ENCODE results near the gene VIL1.

VIL1 gene

DNA sequence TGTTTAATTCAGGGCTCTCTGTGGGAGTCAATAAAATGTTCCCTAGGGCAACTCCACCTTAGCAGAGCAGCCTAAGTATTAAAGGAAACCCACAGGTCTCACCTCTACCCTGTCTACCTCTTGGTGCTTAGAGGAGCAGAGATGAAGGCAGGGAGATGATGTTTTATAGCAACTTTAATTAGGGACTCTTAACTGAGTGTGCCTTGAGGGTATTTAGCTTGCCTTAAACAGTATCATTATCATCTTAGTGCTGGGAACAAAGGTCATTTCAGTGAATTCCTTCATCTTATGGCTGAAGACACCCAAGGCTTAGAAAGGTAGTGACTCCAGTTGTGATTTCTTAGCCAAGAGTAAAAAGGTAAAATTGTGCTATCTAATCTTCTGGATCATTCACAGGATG, 26.7 kb downstream of the VIL1 start:
- no peak for DNase-seq

GRCh38 chr2:218446547-218446946, 27.6 kb downstream of the VIL1 start:
- DNase-seq = no peak

GRCh38 chr2:218447072-218447471, 28.1 kb downstream of the VIL1 start:
- no peak for DNase-seq

- DNase-seq = no peak
Measured at GRCh38 chr2:218448934-218449333, 30.0 kb downstream of the VIL1 start.

DNA sequence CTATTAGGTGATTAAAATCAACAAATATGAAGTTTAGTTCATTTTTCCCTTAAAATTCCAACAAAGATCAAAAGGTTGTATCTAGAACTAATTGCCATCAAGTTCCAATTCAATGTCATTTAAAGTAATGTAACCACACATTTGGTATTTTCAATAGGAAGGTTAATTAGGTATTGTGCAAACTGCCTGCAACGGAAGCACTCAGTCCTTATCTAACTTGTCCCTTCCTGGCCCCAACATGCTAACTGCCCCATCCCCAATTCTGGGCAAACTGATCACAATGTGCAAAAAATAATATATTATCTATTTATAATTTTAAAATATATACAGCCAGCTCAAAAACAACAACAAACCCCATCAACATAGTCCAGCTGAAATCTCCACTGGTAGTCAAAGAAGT, 33.2 kb downstream of the VIL1 start:
- DNase-seq = peak; percentile 41

DNA sequence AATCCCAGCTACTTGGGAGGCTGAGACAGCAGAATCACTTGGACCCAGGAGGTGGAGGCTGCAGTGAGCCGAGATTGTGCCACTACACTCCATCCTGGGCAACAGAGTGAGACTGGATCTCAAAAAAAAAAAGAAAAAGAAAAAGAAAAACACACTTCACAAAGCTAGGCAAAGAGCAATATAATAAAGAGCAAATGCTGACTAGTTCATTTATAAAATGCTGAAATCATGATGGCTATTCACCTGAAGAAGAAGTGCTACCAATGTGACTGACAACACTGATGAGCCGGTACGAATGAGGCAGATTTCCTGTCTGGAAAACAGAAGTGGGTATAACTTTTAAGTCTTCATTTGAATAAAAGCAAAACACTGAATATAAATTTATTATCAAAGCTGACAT, 37.9 kb downstream of the VIL1 start:
- no peak for DNase-seq

- no peak for DNase-seq
Measured at GRCh38 chr2:218458598-218458997, 39.7 kb downstream of the VIL1 start.

DNA sequence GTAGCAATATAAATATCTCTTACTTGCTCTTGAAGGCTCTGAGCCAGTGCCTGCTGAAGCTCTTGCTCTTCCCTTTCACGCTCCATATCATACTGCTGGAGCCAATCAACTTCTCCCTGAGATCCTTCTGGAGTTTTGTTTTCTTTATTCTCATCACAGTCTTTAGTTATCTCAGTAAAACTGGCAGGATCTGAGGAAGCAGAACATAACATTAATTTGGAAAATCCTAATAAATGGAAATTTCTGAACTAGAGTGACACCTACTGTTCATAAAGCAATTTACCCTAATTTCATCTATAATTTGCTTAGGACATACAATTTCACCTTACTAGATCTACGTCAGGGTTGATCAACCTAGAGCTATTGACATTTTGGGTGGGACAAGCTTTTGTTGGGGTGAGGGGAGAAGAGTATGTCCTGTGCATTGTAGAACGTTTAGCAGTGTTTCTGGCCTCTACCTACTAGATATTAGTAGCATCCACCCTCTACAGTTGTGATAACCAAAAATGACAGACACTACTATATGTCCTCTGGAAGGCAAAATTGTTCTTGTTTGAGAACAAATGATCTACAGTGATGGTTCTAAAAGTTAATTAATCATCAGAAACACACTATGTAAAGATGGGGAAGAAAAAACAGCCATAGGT, 47.2 kb downstream of the VIL1 start:
- peak; percentile 72 for DNase-seq

- no peak for DNase-seq
Measured at GRCh38 chr2:218470448-218470847, 51.5 kb downstream of the VIL1 start.

- peak; percentile 28 for DNase-seq
Measured at GRCh38 chr2:218471036-218471435, 52.1 kb downstream of the VIL1 start.

- peak; percentile 80 for DNase-seq
Measured at GRCh38 chr2:218471982-218472381, 53.1 kb downstream of the VIL1 start.

DNA sequence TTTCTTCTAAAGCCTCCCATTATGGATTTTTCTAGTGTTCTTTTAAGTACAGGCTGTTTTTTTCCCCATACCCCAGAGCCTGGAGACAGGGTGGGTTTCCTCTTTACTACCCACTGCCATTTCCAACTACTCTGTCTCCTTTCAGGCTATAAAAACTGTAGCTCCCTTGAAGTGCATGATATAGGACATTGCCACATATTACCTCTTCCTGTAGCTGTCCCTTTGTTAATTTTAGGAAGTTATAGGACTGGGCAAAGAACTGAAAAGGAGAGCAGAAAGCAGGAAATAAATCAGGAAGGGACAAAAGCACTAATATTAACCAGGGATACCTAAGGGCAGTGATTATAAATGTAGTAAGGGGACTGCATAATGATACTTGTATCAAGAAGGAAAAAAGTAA, 54.1 kb downstream of the VIL1 start:
- no peak for DNase-seq

DNA sequence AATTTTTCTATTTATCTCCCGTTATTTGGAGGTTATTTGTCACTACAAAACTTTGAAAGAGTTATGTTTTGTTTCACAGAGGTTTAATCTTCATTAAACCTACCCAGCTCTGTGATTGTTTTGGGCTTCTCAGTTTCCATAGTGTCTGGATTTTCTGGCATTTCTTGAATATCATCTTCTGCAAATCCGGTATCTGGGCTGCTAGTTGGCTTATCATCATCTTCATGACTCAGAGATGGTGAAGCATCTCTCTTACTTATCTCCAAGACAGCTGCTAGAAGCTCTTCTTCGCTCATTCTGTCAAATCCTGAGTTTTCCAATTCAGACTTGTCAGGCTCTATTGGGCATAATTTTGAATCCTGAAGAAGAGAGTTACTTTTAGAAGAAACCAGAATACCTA, 55.6 kb downstream of the VIL1 start:
- no peak for DNase-seq

- DNase-seq = no peak
Measured at GRCh38 chr2:218476676-218477075, 57.8 kb downstream of the VIL1 start.

DNA sequence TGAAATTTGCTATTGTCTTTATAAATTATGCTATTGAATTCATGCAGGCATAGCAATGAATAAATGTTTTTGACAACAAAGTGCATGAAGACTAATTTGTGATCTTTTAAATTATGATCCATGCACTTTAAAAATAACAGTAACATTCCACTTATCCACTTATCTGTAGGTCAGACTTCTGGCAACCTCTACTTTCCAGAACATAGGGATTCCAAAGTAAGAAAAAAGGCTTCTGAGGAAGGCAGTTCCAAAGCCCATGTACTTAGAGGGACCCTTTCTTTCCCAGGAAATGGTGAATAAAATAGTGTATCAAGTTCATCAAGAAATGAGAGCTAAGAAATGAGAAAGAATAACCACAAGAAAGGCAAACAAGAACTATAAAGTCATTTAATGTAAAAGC, 58.3 kb downstream of the VIL1 start:
- DNase-seq = no peak

DNA sequence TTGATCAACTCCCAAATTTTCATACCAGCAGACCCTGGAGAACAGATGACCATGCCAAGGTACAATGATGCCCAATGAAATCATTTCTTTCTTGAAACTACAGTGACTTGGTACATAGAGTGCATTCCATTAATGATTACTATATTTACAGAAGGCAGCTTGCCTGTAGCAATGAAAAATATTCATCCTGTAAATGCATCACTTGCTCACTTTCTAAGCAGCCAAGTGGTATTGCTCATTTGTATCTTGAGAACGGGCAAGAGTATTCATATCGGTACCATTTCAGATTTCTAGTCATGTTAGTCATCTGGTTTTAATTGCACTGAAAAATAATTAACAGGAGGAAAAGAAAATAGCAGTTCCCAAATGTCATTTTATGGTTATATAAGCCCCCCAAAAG, 59.6 kb downstream of the VIL1 start:
- DNase-seq = no peak

DNA sequence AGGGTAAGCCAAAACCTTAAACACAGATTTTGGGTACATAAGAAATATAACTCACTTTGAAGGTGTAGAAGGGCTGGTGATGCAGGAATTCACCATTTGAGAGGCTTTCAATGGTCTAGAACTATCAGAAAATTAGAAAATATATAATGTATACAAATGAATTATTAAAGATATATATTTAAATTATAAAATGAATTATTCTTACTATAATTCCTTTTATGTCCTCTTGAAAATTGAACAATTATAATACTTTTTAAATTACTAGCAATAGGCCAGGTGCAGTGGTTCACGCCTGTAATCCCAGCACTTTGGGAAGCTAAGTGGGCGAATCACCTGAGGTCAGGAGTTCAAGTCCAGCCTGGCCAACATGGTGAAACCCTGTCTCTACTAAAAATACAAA, 60.7 kb downstream of the VIL1 start:
- DNase-seq = no peak

DNA sequence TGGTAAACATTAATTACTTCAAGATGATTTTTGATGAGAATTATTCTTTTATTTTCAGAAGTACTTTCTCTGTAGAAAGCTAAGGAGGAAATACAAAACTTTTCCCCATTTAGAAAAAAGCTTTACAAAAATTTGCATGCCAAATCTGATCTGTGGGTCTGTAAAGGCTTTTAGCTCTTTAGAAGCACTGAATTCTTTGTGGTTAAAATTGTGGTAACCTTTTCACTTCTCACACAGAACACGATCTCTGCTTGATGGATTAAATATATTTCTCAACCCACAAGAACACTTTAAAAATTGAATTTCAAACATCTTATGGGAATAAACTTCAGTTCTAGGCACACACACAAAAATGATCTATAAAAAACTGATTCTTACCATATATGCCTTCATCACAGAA, 63.7 kb downstream of the VIL1 start:
- no peak for DNase-seq

DNA sequence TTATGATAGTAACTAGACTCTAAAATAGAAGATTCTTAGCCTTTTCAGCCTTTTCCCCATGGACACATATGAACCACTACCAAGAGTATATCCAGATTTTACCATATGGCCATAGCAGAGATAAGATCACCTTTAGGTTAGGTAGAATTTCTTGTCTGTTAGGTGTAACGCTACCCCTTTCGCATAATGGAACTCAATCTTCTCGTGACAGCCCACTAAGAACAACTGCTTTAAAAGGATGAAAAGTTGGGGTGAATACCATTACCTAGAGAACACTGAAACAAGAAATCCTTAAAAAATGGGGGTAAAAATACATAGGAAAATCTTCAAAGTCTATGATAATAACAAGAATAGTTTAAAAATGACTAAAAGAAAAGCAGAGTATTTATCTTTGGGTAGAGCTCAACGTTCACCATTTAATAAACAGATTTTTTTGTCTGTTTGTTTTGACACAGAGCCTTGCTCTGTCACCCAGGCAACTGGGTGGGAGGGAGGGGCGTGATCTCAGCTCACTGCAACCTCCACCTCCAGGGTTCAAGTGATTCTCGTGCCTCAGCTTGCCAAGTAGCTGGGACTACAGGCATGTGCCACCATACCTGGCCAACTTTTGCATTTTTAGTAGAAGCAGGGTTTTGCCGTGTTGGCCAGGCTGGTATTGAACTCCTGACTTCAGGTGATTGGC, 67.2 kb downstream of the VIL1 start:
- no peak for DNase-seq

DNA sequence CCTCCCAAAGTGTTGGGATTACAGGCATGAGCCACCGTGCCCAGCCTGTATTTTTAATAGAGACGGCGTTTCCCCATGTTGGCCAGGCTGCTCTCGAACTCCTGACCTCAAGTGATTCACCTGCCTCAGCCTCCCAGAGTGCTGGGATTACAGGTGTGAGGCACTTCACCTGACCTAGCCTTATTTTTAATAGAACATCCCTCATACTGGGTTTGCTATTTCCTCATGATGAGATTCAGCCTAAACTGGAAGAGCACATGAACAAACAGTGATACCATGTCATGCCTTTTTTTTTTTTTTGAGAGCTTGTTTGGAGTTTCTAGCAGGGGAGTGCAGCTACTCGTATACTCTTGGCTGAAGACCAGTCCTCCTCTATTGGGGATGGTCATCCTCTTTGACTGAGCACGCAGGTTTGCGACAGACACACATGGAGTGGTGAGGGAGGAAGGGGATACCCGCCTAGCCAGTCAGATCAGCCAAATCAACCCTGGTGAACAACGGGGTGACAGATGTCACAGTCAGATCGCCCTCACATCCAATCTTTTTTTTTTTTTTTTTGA, 81.7 kb downstream of the VIL1 start:
- no peak for DNase-seq

DNA sequence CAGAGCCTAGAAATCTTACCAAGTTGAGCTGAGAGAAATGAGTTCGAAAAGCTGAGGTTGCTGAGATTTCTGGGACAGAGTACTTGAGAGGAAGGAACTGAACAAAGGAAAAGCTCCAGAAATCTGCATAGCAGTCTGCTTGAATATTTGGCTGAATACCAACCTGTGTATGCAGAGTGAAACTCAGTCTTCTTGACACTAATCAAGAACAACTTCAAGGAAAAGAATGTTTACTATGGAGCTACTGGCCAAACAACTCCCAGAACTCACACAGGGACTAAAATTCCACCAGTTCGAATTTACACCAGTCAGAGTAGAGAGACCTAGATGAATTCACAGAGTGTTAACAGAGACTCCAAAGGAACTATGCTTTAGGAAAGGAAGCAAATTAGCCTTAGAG, 82.7 kb downstream of the VIL1 start:
- no peak for DNase-seq
